Kasumi-1 (cell line): Measurements from ENCODE around the gene NRTN.
A peak's percentile ranks its signal among the peaks of the same experiment; 100 is the strongest.
"Not testable (repeated sequence)": the region's sequence is repeated elsewhere in the genome, so short reads cannot be mapped to it uniquely, and the experiment has no call there.

Experiments used
- DNase-seq, 2 experiments: peaks; one replicate each; lab custom pipeline; 2025; lab: John Stamatoyannopoulos, UW

Gene NRTN

GRCh38 chr19:5804516-5805461, at the start of gene NRTN:
TSS of gene NRTN (plus strand) at chr19:5805067. CDS start at chr19:5824166, 19,099 bp downstream.
- peak in 1 of 2 experiments; percentile 3 for DNase-seq

- no peak for DNase-seq
These were observed 42.2 kb upstream of the NRTN start for GRCh38 chr19:5762608-5763217.

GRCh38 chr19:5765220-5765619, 39.6 kb upstream of the NRTN start:
- DNase-seq = no peak

GRCh38 chr19:5767949-5768348, 36.9 kb upstream of the NRTN start:
- no peak for DNase-seq

- DNase-seq = no peak
These were observed 32.5 kb upstream of the NRTN start for GRCh38 chr19:5772416-5772815.

- DNase-seq = no peak
These were observed 31.6 kb upstream of the NRTN start for GRCh38 chr19:5773276-5773675.

GRCh38 chr19:5774921-5775320, 29.9 kb upstream of the NRTN start:
- DNase-seq = no peak

GRCh38 chr19:5775668-5776309, 29.1 kb upstream of the NRTN start:
- DNase-seq = no peak

GRCh38 chr19:5778402-5778801, 26.5 kb upstream of the NRTN start:
- DNase-seq = no peak

- DNase-seq = not testable (repeated sequence)
These were observed 24.0 kb upstream of the NRTN start for GRCh38 chr19:5780916-5781315.

GRCh38 chr19:5782322-5782721, 22.5 kb upstream of the NRTN start:
- DNase-seq = no peak

GRCh38 chr19:5782945-5783919, 21.6 kb upstream of the NRTN start:
- DNase-seq = no peak

- no peak for DNase-seq
These were observed 20.2 kb upstream of the NRTN start, which contains the start of gene PRR22 for GRCh38 chr19:5784581-5785147. TSS of gene PRR22 (minus strand) at chr19:5784746. CDS start at chr19:5784660, 86 bp downstream.

- no peak for DNase-seq
These were observed 19.4 kb upstream of the NRTN start for GRCh38 chr19:5785423-5785822.

GRCh38 chr19:5786593-5787408, 18.1 kb upstream of the NRTN start:
- no peak for DNase-seq

- no peak for DNase-seq
These were observed 17.3 kb upstream of the NRTN start for GRCh38 chr19:5787409-5788182.

GRCh38 chr19:5788422-5788821, 16.4 kb upstream of the NRTN start:
- DNase-seq = no peak

GRCh38 chr19:5789351-5789761, 15.5 kb upstream of the NRTN start:
- DNase-seq = no peak

GRCh38 chr19:5789886-5790558, 14.8 kb upstream of the NRTN start:
- DNase-seq = no peak
